ENCODE measurements around the gene MNS1. TPM values are rescaled to one million over a fixed set of nuclear protein-coding genes. Genes with fewer than 3 reads are reported as not detected.

Gene MNS1, protein sequence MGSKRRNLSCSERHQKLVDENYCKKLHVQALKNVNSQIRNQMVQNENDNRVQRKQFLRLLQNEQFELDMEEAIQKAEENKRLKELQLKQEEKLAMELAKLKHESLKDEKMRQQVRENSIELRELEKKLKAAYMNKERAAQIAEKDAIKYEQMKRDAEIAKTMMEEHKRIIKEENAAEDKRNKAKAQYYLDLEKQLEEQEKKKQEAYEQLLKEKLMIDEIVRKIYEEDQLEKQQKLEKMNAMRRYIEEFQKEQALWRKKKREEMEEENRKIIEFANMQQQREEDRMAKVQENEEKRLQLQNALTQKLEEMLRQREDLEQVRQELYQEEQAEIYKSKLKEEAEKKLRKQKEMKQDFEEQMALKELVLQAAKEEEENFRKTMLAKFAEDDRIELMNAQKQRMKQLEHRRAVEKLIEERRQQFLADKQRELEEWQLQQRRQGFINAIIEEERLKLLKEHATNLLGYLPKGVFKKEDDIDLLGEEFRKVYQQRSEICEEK
- total RNA-seq (not detected), total RNA-seq (0 to 0.32 (median 0.05) reads per million in 29 experiments)
- total RNA-seq (2013), result 0.09 TPM

DNA sequence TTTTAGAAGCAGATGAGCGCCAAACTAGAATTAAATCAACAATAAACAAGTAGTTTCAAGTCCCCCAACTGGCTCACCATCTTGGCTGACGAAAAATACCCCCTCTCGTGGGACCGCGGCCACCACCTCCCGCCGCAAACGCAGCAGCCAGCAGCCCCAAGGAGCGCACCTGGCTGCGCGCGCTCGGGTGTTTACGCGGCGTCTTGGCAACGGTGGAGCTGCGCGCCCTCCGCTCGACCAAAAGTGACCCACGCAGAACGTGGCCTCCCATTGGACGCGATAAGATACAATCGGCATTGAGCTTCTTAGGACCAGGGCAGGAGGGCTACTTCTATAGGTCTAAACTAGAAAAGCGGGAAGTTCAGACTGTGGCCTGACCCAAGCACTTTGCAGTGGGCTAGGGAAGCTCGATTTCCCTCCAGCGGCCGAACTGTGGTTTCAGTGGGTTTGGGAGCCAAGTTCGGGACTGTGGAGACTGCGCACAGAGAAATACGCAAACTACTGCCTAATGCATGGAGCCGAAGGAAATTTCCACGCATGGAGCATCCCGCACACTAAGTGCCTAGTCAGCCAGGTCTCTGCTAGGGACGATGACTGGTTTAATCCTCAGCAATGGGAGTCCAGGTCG, at the start of gene MNS1:
Gene MNS1, minus strand, starts transcription at position 245 of the 628 bp plus-strand sequence. Its CDS starts 165 bp downstream, at position 80.
- H3K4me3 Mint-ChIP-seq, result peak within 1 kb of the TSS; percentile 74 to 80 (median 77)
- Histone ChIP-seq H3K36me3 (ENCODE audit: control insufficient read depth in 2 of 2, extremely low read depth in 1 of 2, insufficient read depth in 1 of 2, low read length in 1 of 2) (no peaks in the 10 kb centered on the region), H3K4me1 (ENCODE audit: control insufficient read depth in 1 of 2, extremely low read depth in 1 of 2, insufficient read depth in 2 of 2, low read length in 2 of 2) (peaks cover 12 to 14% of the 10 kb centered on the region in 2 experiments), H3K4me3 (ENCODE audit: control insufficient read depth in 1 of 2, extremely low read depth in 1 of 2, low read length in 1 of 2) (peak within 1 kb of the TSS; percentile 20 to 89), H3K27ac (ENCODE audit: low read length) (no peak within 1 kb of the TSS), H3K27me3 (replicated peaks in 1 of 2; ENCODE audit: control insufficient read depth in 2 of 2, extremely low read depth in 1 of 2, insufficient read depth in 2 of 2, low read length in 1 of 2) (peaks cover 0 to 13% of the 10 kb centered on the region in 2 experiments), H3K9me3 (no peaks in the 10 kb centered on the region)
- H3K9me3 Mint-ChIP-seq, result no peaks in the 10 kb centered on the region
- DNase-seq (peak in 34 of 35 experiments; percentile 18 to 76 (median 50)), ATAC-seq (replicated peaks in 1 of 4) (peak; percentile 54 to 97 (median 74))
- POLR2A ChIA-PET, result no interaction called here
- CTCF ChIA-PET, result no interaction called here
- WGBS (ENCODE audit: insufficient coverage), result 5% methylated on average over 36 of the region's 38 CpGs
- no peaks in the 10 kb centered on the region for H3K36me3 Mint-ChIP-seq
- peaks cover 27 to 34% (median 32%) of the 10 kb centered on the region in 3 donors for H3K4me1 Mint-ChIP-seq
- H3K27ac Mint-ChIP-seq, result no peak within 1 kb of the TSS
- peaks cover 21 to 25% of the 10 kb centered on the region in 2 donors for H3K27me3 Mint-ChIP-seq

- Histone ChIP-seq H3K36me3 (ENCODE audit: control insufficient read depth in 2 of 2, extremely low read depth in 1 of 2, insufficient read depth in 1 of 2, low read length in 1 of 2) (no peaks in the 10 kb centered on the region), H3K4me3 (ENCODE audit: control insufficient read depth in 1 of 2, extremely low read depth in 1 of 2, low read length in 1 of 2) (no peak overlapping the region), H3K27ac (ENCODE audit: low read length) (no peak overlapping the region), H3K9me3 (no peaks in the 10 kb centered on the region), H3K27me3 (replicated peaks in 1 of 2; ENCODE audit: control insufficient read depth in 2 of 2, extremely low read depth in 1 of 2, insufficient read depth in 2 of 2, low read length in 1 of 2) (peaks cover 0 to 7% of the 10 kb centered on the region in 2 experiments), H3K4me1 (ENCODE audit: control insufficient read depth in 1 of 2, extremely low read depth in 1 of 2, insufficient read depth in 2 of 2, low read length in 2 of 2) (no peaks in the 10 kb centered on the region)
- H3K27me3 Mint-ChIP-seq, result peaks cover 3 to 15% of the 10 kb centered on the region in 2 donors
- WGBS (ENCODE audit: insufficient coverage), result 28% methylated on average over 6 of the region's 7 CpGs
- peak in 2 of 35 experiments; percentile 12 to 66 for DNase-seq
- no peak overlapping the region for H3K4me3 Mint-ChIP-seq
- POLR2A ChIA-PET, result no interaction called here
- H3K27ac Mint-ChIP-seq, result no peak overlapping the region
- H3K4me1 Mint-ChIP-seq, result peaks cover 0 to 3% (median 2%) of the 10 kb centered on the region in 3 donors
- peak in 3 of 4 experiments; percentile 44 to 55 (median 45) for ATAC-seq (replicated peaks in 1 of 4)
- CTCF ChIA-PET, result interaction anchor here (0.6 to 1.0 kb wide), 10 partner anchors 10 to 1030 kb away, joined by 3 to 14 read pairs (median 4); no protein-coding TSS in a partner anchor
- H3K9me3 Mint-ChIP-seq, result no peaks in the 10 kb centered on the region
- H3K36me3 Mint-ChIP-seq, result no peaks in the 10 kb centered on the region
These were observed 31.7 kb upstream of the MNS1 start for GRCh38 chr15:56496635-56497034.

DNA sequence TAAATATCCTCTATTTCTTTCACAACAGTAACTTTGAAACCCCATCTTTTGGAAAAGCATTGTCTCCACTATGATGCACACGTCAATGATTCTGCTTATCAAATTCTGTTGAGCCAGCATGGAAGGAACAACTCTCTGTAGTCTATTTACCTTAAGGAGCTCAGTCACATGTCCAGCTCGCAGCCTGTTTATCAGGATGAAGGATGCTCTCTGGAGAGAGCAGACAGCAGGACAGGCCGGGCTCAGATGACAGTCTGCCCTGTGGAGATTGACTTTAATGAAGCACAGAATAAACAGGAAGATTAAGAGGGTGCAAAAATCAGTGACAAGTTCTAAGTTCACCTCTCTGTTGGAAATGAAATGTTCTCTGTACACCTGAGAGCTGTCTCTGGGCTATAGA, 30.6 kb upstream of the MNS1 start:
- Histone ChIP-seq H3K9me3 (no peaks in the 10 kb centered on the region), H3K4me3 (ENCODE audit: control insufficient read depth in 1 of 2, extremely low read depth in 1 of 2, low read length in 1 of 2) (no peak overlapping the region), H3K27me3 (replicated peaks in 1 of 2; ENCODE audit: control insufficient read depth in 2 of 2, extremely low read depth in 1 of 2, insufficient read depth in 2 of 2, low read length in 1 of 2) (peaks cover 0 to 9% of the 10 kb centered on the region in 2 experiments), H3K36me3 (ENCODE audit: control insufficient read depth in 2 of 2, extremely low read depth in 1 of 2, insufficient read depth in 1 of 2, low read length in 1 of 2) (no peaks in the 10 kb centered on the region), H3K27ac (ENCODE audit: low read length) (no peak overlapping the region), H3K4me1 (ENCODE audit: control insufficient read depth in 1 of 2, extremely low read depth in 1 of 2, insufficient read depth in 2 of 2, low read length in 2 of 2) (no peaks in the 10 kb centered on the region)
- ATAC-seq (replicated peaks in 1 of 4), result no peak
- POLR2A ChIA-PET, result no interaction called here
- DNase-seq, result no peak
- Mint-ChIP-seq H3K4me3 (no peak overlapping the region), H3K9me3 (no peaks in the 10 kb centered on the region), H3K36me3 (no peaks in the 10 kb centered on the region), H3K27me3 (peaks cover 5 to 10% of the 10 kb centered on the region in 2 donors), H3K4me1 (peaks cover 0 to 3% (median 2%) of the 10 kb centered on the region in 3 donors), H3K27ac (no peak overlapping the region)
- 80% methylated on average over 2 of the region's 3 CpGs for WGBS (ENCODE audit: insufficient coverage)
- CTCF ChIA-PET, result interaction anchor here in 1 of 2 donors (0.5 to 0.9 kb wide), 2 partner anchors 14 to 699 kb away, joined by 3 read pairs; no protein-coding TSS in a partner anchor

DNA sequence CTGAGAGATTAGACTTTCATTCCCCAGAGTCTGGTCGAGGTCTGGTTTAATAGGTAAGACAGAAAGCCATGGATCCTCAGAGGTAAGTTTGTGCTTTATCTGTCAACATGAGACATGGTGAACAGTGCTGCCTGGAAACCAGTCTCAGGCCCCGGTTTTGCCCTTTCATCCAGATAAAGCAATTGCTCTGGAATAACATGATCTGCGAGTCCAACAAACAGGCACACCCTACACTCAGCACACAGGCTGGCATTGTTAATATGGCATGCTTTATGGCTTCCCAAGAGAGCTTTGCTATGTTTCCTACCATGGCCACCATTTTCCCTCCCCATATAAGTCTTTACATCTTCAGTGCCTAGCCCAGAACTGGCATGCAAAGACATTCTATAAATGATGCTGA, 30.1 kb upstream of the MNS1 start:
- Mint-ChIP-seq H3K27ac (no peak overlapping the region), H3K4me3 (no peak overlapping the region), H3K27me3 (peaks cover 6 to 10% of the 10 kb centered on the region in 2 donors), H3K36me3 (no peaks in the 10 kb centered on the region), H3K9me3 (no peaks in the 10 kb centered on the region), H3K4me1 (peaks cover 0 to 3% (median 2%) of the 10 kb centered on the region in 3 donors)
- ATAC-seq (replicated peaks in 1 of 4) (no peak), DNase-seq (no peak)
- CTCF ChIA-PET, result interaction anchor here in 1 of 2 donors (0.5 to 1.0 kb wide), 3 partner anchors 14 to 1033 kb away, joined by 3 read pairs; no protein-coding TSS in a partner anchor
- Histone ChIP-seq H3K4me1 (ENCODE audit: control insufficient read depth in 1 of 2, extremely low read depth in 1 of 2, insufficient read depth in 2 of 2, low read length in 2 of 2) (no peaks in the 10 kb centered on the region), H3K9me3 (no peaks in the 10 kb centered on the region), H3K36me3 (ENCODE audit: control insufficient read depth in 2 of 2, extremely low read depth in 1 of 2, insufficient read depth in 1 of 2, low read length in 1 of 2) (no peaks in the 10 kb centered on the region), H3K27ac (ENCODE audit: low read length) (no peak overlapping the region), H3K27me3 (replicated peaks in 1 of 2; ENCODE audit: control insufficient read depth in 2 of 2, extremely low read depth in 1 of 2, insufficient read depth in 2 of 2, low read length in 1 of 2) (peaks cover 0 to 9% of the 10 kb centered on the region in 2 experiments), H3K4me3 (ENCODE audit: control insufficient read depth in 1 of 2, extremely low read depth in 1 of 2, low read length in 1 of 2) (no peak overlapping the region)
- POLR2A ChIA-PET, result no interaction called here
- WGBS (ENCODE audit: insufficient coverage), result 61% methylated on average over 2 of the region's 3 CpGs

- Histone ChIP-seq H3K27me3 (replicated peaks in 1 of 2; ENCODE audit: control insufficient read depth in 2 of 2, extremely low read depth in 1 of 2, insufficient read depth in 2 of 2, low read length in 1 of 2) (peaks cover 0 to 9% of the 10 kb centered on the region in 2 experiments), H3K4me1 (ENCODE audit: control insufficient read depth in 1 of 2, extremely low read depth in 1 of 2, insufficient read depth in 2 of 2, low read length in 2 of 2) (no peaks in the 10 kb centered on the region), H3K27ac (ENCODE audit: low read length) (no peak overlapping the region), H3K4me3 (ENCODE audit: control insufficient read depth in 1 of 2, extremely low read depth in 1 of 2, low read length in 1 of 2) (no peak overlapping the region), H3K36me3 (ENCODE audit: control insufficient read depth in 2 of 2, extremely low read depth in 1 of 2, insufficient read depth in 1 of 2, low read length in 1 of 2) (no peaks in the 10 kb centered on the region), H3K9me3 (no peaks in the 10 kb centered on the region)
- no peak for DNase-seq
- no peak for ATAC-seq (replicated peaks in 1 of 4)
- ChIA-PET POLR2A (no interaction called here), CTCF (interaction anchor here (1.5 to 1.7 kb wide), 3 partner anchors 813 to 1034 kb away, joined by 5 to 9 read pairs (median 5); no protein-coding TSS in a partner anchor)
- no peaks in the 10 kb centered on the region for H3K36me3 Mint-ChIP-seq
- WGBS (ENCODE audit: insufficient coverage), result 73% methylated on average over 4 of the region's 4 CpGs
- H3K4me3 Mint-ChIP-seq, result no peak overlapping the region
- no peak overlapping the region for H3K27ac Mint-ChIP-seq
- peaks cover 6 to 10% of the 10 kb centered on the region in 2 donors for H3K27me3 Mint-ChIP-seq
- peaks cover 0 to 3% (median 2%) of the 10 kb centered on the region in 3 donors for H3K4me1 Mint-ChIP-seq
- H3K9me3 Mint-ChIP-seq, result no peaks in the 10 kb centered on the region
These were observed 28.0 kb upstream of the MNS1 start for GRCh38 chr15:56492791-56493555.

All from T-cell (primary cell).